HepG2 (cell line): ENCODE data around the gene SH2D6. TPM values are rescaled to one million over a fixed set of nuclear protein-coding genes. Genes with fewer than 3 reads are reported as not detected.

Experiments used
- HNRNPUL1 ChIP-seq: fragments of 200-400 bp; formaldehyde crosslinking; IDR thresholded peaks from 2 replicates; pipeline ENCODE4 v1.6.1; 2017; ENCODE audit warnings: low read depth, mild to moderate bottlenecking, low read length, moderate library complexity
- NR1H2 ChIP-seq: sonication (generic); formaldehyde crosslinking; IDR thresholded peaks from 2 replicates; pipeline ENCODE4 v1.8.1; 2022; ENCODE audit warnings: low read depth, missing genetic modification reagents, borderline replicate concordance
- ZNF572 ChIP-seq: sonication (generic); formaldehyde crosslinking; IDR thresholded peaks from 2 replicates; pipeline ENCODE4 v1.5.1; 2020; ENCODE audit warnings: mild to moderate bottlenecking, missing genetic modification reagents
- ZNF703 ChIP-seq: sonication (generic); formaldehyde crosslinking; IDR thresholded peaks from 2 replicates; pipeline ENCODE4 v1.5.1; 2020; ENCODE audit warnings: missing genetic modification reagents, mild to moderate bottlenecking, moderate library complexity, borderline replicate concordance
- polyA plus RNA-seq, 8 experiments: library from polyadenylated mRNA; depleted of rRNA in 3 of 8; stranded (reverse) in 7 of 8; unstranded in 1 of 8; fragments of >200 nt; fragmentation: Illumina TruSeq in 4 of 8; extraction: Trizol in 4 of 8; gene quantifications; 2 replicates each; pipeline versions ENCODE4 v1.2.1 to v1.2.3, GENCODE V29; 2011 to 2016; ENCODE audit warnings: low read depth in 4 of 8, missing spikeins in 1 of 8, mixed read lengths in 1 of 8; ENCODE audit not compliant: insufficient read depth in 1 of 8
- total RNA-seq, 5 experiments: library from RNA; depleted of rRNA; stranded (reverse); fragments of >200 nt; fragmentation: Illumina TruSeq; extraction: Trizol; gene quantifications; 2 replicates each; pipeline ENCODE4 v1.2.3, GENCODE V29; 2016; ENCODE audit warnings: low read depth in 1 of 5
- TF ChIP-seq, protein P1 (sequence below): sonication (generic); formaldehyde crosslinking; IDR thresholded peaks from 2 replicates; pipeline ENCODE4 v1.5.1; 2020; ENCODE audit warnings: mild to moderate bottlenecking, moderate library complexity, missing genetic modification reagents
- TF ChIP-seq, protein P2 (sequence below): sonication (generic); formaldehyde crosslinking; IDR thresholded peaks from 2 replicates; pipeline ENCODE4 v1.4.0; 2020; ENCODE audit warnings: missing genetic modification reagents
- TF ChIP-seq, protein P3 (sequence below): sonication (generic); formaldehyde crosslinking; IDR thresholded peaks from 2 replicates; pipeline ENCODE4 v1.4.0; 2020; ENCODE audit warnings: mild to moderate bottlenecking, missing genetic modification reagents, borderline replicate concordance
- TF ChIP-seq, protein P4 (sequence below): sonication (generic); formaldehyde crosslinking; IDR thresholded peaks from 2 replicates; pipeline ENCODE4 v1.8.0; 2022; ENCODE audit warnings: missing genetic modification reagents, mild to moderate bottlenecking, borderline replicate concordance
- TF ChIP-seq, protein P5 (sequence below): IDR thresholded peaks from 2 replicates; pipeline ENCODE4 v1.6.1; 2016; ENCODE audit warnings: missing biosample characterization, missing genetic modification reagents, low read depth

Gene SH2D6
- total and polyA plus RNA-seq, 2 of the 13 experiments (the other 11 are each of a cell fraction or from before 2014, with no cell fraction given): 0.11 to 0.26 TPM

DNA sequence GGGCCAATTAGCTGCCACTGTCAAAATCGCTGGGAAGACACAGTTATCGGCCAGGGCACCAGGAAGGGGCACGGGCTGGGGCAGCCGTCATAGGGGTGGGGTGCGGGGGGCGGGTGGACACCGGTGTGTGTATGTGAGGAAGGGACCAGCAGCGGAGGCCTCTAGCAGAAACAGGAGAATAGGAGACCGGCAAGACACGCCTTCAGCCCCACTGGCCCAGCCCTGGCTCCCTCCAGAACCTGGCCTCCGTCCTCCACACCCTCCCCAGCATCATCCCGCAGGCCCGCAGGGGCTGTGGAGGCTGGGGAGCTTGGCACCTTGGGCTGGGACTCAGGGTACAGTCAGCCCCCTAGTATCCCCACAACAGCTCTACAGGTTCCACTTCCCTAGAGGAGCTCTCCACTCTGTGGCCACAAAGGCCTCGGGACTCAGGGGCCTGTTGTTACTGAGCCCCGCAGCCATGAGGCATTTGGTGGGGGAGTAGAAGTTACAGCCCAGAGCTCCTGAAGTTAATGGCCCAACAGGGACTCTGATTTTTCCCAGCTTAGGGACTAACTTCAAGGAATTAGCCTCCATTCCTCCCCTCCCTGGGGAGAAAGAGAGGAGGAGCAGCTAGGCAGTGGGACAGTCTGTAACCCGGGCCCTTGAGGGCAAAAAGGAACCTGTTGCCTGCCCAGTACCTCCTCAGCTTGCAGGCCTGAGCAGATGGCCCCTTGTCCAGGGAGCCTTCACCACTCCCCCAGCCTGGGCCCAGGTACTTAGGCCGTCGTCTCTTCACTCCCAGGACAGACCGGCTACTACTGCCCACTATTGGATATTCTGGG is 19.9 kb downstream of the SH2D6 start (continued):
- TF ChIP-seq, protein P1, sequence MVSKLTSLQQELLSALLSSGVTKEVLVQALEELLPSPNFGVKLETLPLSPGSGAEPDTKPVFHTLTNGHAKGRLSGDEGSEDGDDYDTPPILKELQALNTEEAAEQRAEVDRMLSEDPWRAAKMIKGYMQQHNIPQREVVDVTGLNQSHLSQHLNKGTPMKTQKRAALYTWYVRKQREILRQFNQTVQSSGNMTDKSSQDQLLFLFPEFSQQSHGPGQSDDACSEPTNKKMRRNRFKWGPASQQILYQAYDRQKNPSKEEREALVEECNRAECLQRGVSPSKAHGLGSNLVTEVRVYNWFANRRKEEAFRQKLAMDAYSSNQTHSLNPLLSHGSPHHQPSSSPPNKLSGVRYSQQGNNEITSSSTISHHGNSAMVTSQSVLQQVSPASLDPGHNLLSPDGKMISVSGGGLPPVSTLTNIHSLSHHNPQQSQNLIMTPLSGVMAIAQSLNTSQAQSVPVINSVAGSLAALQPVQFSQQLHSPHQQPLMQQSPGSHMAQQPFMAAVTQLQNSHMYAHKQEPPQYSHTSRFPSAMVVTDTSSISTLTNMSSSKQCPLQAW (CRISPR knock-in tag): 0 out of 2 replicates have a peak, but pooled peaks have one; percentile 31
- TF ChIP-seq, protein P2, sequence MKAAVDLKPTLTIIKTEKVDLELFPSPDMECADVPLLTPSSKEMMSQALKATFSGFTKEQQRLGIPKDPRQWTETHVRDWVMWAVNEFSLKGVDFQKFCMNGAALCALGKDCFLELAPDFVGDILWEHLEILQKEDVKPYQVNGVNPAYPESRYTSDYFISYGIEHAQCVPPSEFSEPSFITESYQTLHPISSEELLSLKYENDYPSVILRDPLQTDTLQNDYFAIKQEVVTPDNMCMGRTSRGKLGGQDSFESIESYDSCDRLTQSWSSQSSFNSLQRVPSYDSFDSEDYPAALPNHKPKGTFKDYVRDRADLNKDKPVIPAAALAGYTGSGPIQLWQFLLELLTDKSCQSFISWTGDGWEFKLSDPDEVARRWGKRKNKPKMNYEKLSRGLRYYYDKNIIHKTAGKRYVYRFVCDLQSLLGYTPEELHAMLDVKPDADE: no peak
- TF ChIP-seq, protein P3, sequence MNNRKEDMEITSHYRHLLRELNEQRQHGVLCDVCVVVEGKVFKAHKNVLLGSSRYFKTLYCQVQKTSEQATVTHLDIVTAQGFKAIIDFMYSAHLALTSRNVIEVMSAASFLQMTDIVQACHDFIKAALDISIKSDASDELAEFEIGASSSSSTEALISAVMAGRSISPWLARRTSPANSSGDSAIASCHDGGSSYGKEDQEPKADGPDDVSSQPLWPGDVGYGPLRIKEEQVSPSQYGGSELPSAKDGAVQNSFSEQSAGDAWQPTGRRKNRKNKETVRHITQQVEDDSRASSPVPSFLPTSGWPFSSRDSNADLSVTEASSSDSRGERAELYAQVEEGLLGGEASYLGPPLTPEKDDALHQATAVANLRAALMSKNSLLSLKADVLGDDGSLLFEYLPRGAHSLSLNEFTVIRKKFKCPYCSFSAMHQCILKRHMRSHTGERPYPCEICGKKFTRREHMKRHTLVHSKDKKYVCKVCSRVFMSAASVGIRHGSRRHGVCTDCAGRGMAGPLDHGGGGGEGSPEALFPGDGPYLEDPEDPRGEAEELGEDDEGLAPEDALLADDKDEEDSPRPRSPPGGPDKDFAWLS (CRISPR knock-in tag): no peak
- TF ChIP-seq, protein P4, sequence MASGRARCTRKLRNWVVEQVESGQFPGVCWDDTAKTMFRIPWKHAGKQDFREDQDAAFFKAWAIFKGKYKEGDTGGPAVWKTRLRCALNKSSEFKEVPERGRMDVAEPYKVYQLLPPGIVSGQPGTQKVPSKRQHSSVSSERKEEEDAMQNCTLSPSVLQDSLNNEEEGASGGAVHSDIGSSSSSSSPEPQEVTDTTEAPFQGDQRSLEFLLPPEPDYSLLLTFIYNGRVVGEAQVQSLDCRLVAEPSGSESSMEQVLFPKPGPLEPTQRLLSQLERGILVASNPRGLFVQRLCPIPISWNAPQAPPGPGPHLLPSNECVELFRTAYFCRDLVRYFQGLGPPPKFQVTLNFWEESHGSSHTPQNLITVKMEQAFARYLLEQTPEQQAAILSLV (CRISPR knock-in tag): no peak
- TF ChIP-seq, protein P5, sequence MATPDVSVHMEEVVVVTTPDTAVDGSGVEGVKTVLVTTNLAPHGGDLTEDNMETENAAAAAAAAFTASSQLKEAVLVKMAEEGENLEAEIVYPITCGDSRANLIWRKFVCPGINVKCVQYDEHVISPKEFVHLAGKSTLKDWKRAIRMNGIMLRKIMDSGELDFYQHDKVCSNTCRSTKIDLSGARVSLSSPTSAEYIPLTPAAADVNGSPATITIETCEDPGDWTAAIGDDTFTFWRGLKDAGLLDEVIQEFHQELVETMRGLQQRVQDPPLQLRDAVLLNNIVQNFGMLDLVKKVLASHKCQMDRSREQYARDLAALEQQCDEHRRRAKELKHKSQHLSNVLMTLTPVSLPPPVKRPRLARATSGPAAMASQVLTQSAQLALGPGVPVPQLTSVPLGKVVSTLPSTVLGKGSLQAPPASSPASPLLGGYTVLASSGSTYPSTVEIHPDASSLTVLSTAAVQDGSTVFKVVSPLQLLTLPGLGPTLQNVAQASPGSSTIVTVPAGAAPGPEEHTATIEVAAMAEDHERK (CRISPR knock-in tag): no peak
- TF ChIP-seq NR1H2: no peak
- no peak for TF ChIP-seq HNRNPUL1
- no peak for TF ChIP-seq ZNF572
- TF ChIP-seq ZNF703: no peak
- TF ChIP-seq, all 625 proteins: peak for 4
